Naive B cell (primary cell): ENCODE measurements around the gene GRIN1. TPM values are rescaled to one million over a fixed set of nuclear protein-coding genes. Genes with fewer than 3 reads are reported as not detected.

Experiments used
- ATAC-seq, 2 donors: fragments of 150-1000 bp; cut with Tn5 transposase; 2 replicates each; pipeline ENCODE4 v1.10.0; 2021; ENCODE audit warnings: low read depth in 2 of 2, mild to moderate bottlenecking in 2 of 2, moderate library complexity in 2 of 2
- DNase-seq: peaks from one replicate; pipeline ENCODE4 v3.0.0; 2022
- H3K27ac Mint-ChIP-seq, 6 donors: one replicate each; pipeline ENCODE4 v1.8.0; 2020 to 2022; ENCODE audit warnings: mild to moderate bottlenecking in 6 of 6, mixed read lengths in 6 of 6, moderate library complexity in 5 of 6, inconsistent platforms in 2 of 6
- H3K27me3 Mint-ChIP-seq, 3 donors: one replicate each; pipeline ENCODE4 v1.8.0; 2021 to 2022; ENCODE audit warnings: mixed read lengths in 3 of 3, mild to moderate bottlenecking in 1 of 3
- H3K36me3 Mint-ChIP-seq, 2 donors: one replicate each; pipeline ENCODE4 v1.8.0; 2020 to 2022; ENCODE audit warnings: mixed read lengths in 2 of 2, inconsistent platforms in 1 of 2, mild to moderate bottlenecking in 1 of 2
- H3K4me1 Mint-ChIP-seq, 3 donors: one replicate each; pipeline ENCODE4 v1.8.0; 2020 to 2022; ENCODE audit warnings: mixed read lengths in 3 of 3, inconsistent platforms in 1 of 3, mild to moderate bottlenecking in 1 of 3, moderate library complexity in 1 of 3
- H3K4me3 Mint-ChIP-seq, 8 donors: one replicate each; pipeline ENCODE4 v1.8.0; 2020 to 2022; ENCODE audit warnings: mild to moderate bottlenecking in 8 of 8, mixed read lengths in 8 of 8, moderate library complexity in 8 of 8, inconsistent platforms in 2 of 8
- H3K9me3 Mint-ChIP-seq, 7 donors: one replicate each; pipeline ENCODE4 v1.8.0; 2020 to 2022; ENCODE audit warnings: mixed read lengths in 7 of 7, mild to moderate bottlenecking in 5 of 7, inconsistent platforms in 2 of 7, moderate library complexity in 1 of 7
- polyA plus RNA-seq, 6 donors: library from polyadenylated mRNA; unstranded; fragments of 300-500 nt; fragmentation: Illumina TruSeq; gene quantifications; one replicate each; pipeline ENCODE4 v1.2.3, GENCODE V29; 2021; ENCODE audit warnings: low read depth in 6 of 6

GRIN1 gene
- polyA plus RNA-seq, 6 donors from 2014 or later = not detected

GRCh38 chr9:137149942-137150616, 11.1 kb downstream of the GRIN1 start:
- ATAC-seq (no peak), DNase-seq (no peak)
- H3K9me3 Mint-ChIP-seq = peaks cover 0 to 8% (median 0%) of the 10 kb centered on the region in 7 donors
- peaks cover 5 to 17% (median 12%) of the 10 kb centered on the region in 3 donors for H3K4me1 Mint-ChIP-seq
- peaks cover 8 to 30% (median 16%) of the 10 kb centered on the region in 3 donors for H3K27me3 Mint-ChIP-seq
- H3K36me3 Mint-ChIP-seq = no peaks in the 10 kb centered on the region
- peak overlapping the region in 4 of 6 donors; percentile 50 to 99 (median 93) for H3K27ac Mint-ChIP-seq
- peak overlapping the region in 1 of 8 donors; percentile 82 for H3K4me3 Mint-ChIP-seq

DNA sequence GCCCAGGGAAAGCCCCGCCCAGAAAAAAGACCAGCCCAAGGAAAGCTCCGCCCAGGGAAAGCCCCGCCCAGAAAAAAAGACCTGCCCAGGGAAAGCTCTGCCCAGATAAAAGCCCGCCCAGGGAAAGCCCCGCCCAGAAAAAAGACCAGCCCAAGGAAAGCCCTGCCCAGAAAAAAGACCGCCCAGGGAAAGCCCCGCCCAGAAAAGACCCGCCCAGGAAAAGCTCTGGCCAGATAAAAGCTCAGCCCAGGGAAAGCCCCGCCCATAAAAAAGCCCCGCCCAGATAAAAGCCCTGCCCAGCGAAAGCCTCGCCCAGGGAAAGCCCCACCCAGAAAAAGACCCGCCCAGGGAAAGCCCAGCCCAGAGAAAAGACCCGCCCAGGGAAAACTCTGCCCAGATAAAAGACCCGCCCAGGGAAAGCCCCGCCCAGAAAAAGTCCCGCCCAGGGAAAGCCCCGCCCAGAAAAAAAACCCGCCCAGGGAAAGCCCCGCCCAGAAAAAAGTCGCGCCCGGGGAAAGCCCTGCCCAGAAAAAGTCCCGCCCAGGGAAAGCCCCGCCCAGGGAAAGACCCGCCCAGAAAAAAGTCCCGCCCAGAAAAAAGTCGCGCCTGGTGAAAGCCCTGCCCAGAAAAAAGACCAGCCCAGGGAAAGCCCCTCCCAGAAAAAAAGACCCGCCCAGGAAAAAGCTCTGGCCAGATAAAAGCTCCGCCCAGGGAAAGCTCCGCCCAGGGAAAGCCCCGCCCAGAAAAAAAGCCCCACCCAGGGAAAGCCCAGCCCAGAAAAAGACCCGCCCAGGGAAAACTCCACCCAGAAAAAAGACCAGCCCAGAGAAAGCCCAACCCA, 11.9 kb downstream of the GRIN1 start:
- Mint-ChIP-seq H3K27me3 (peaks cover 11 to 37% (median 16%) of the 10 kb centered on the region in 3 donors), H3K4me3 (peak overlapping the region in 6 of 8 donors; percentile 16 to 82 (median 56)), H3K27ac (peak overlapping the region in 5 of 6 donors; percentile 93 to 100 (median 99)), H3K4me1 (peaks cover 5 to 17% (median 12%) of the 10 kb centered on the region in 3 donors), H3K9me3 (peaks cover 0 to 8% (median 0%) of the 10 kb centered on the region in 7 donors), H3K36me3 (no peaks in the 10 kb centered on the region)
- ATAC-seq = peak; percentile 39 to 44
- no peak for DNase-seq

DNA sequence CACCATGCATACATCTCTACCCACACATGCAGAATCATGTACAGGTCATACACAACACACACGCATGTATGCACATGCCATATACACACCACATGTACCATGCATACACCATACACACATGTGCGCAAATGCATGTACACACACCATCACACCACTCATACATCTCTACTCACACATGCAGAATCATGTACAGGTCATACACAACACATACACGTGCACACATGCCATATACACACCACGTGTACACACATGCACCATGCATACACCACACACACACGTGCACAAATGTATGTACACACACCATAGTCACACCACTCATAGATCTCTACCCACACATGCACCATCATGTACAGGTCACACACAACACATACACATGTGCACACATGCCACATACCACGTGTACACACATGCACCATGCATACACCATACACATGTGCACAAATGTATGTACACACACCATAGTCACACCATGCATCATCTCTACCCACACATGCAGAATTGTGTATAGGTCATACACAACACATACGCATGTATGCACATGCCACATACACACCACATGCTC, 14.0 kb downstream of the GRIN1 start:
- Mint-ChIP-seq H3K27ac (no peak overlapping the region), H3K27me3 (peaks cover 10 to 44% (median 15%) of the 10 kb centered on the region in 3 donors), H3K36me3 (no peaks in the 10 kb centered on the region), H3K4me3 (no peak overlapping the region), H3K4me1 (peaks cover 5 to 23% (median 20%) of the 10 kb centered on the region in 3 donors), H3K9me3 (peaks cover 0 to 8% (median 0%) of the 10 kb centered on the region in 7 donors)
- no peak for DNase-seq
- ATAC-seq = no peak

DNA sequence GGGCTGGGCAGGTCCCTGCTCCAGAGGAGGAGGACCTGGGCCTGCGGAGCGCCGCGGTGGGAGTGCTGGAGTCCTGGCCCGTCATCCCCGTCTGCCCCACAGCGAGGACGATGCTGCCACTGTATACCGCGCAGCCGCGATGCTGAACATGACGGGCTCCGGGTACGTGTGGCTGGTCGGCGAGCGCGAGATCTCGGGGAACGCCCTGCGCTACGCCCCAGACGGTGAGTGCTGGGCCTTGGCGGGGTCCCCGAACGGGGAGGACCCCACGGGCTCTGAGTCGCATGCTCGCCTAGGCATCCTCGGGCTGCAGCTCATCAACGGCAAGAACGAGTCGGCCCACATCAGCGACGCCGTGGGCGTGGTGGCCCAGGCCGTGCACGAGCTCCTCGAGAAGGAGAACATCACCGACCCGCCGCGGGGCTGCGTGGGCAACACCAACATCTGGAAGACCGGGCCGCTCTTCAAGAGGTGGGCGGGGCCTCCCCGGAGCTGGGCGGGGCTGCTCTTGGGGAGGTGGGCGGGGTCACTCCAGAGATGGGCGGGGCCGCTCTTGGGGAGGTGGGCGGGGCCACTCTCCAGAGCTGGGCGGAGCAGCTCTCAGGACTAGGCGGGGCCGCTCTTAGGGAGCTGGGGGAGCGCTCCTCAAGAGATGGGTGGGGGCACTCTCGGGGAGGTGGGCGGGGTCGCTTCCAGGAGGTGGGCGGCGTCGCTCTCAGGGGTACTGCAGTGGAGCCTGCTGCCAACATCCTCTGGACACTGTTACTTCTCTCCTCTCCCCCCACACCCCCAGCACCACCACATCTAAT, 17.8 kb downstream of the GRIN1 start:
- H3K27me3 Mint-ChIP-seq = peaks cover 30 to 65% (median 33%) of the 10 kb centered on the region in 3 donors
- ATAC-seq = peak; percentile 67
- peaks cover 15 to 30% (median 18%) of the 10 kb centered on the region in 3 donors for H3K4me1 Mint-ChIP-seq
- peak overlapping the region in 2 of 6 donors; percentile 38 to 41 for H3K27ac Mint-ChIP-seq
- no peaks in the 10 kb centered on the region for H3K36me3 Mint-ChIP-seq
- DNase-seq = peak; percentile 36
- H3K9me3 Mint-ChIP-seq = no peaks in the 10 kb centered on the region
- H3K4me3 Mint-ChIP-seq = peak overlapping the region in 6 of 8 donors; percentile 35 to 86 (median 60)

DNA sequence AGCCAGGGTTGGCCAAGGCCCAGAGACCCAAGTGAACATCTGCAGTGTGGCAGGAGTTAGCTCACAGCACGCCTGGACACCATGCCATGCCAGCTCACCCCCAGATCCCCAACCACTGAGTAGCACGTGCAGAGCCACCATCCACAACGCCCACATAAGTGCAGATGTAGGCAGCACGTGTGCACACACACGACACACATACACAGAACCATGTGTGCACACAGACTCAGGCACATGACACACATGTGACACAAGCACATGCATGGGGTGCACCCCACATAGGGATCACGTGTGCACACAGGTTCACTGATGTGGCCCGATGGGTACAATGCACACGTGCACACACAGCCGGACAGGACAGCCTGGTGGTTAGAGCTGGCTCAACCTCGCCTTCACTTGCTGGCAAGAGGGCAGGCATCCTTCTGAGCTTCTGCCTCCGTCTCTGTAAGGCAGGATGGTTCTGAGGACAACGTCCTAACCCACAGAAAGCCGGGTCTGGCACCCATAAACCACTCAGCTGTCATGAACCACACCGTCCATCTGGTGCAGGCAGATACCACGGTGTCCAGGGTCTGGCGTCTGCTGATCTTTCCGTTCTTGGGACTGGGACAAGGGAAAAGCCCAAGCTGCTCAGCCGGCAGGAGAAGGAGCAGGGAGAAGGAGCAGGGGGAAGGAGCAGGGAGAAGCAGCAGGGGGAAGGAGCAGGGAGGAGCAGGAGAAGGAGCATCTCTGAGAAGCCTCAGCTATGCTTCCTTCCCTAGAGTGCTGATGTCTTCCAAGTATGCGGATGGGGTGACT, 18.9 kb downstream of the GRIN1 start:
- peak overlapping the region in 2 of 6 donors; percentile 41 to 77 for H3K27ac Mint-ChIP-seq
- peaks cover 30 to 69% (median 37%) of the 10 kb centered on the region in 3 donors for H3K27me3 Mint-ChIP-seq
- ATAC-seq = no peak
- H3K9me3 Mint-ChIP-seq = no peaks in the 10 kb centered on the region
- DNase-seq = no peak
- H3K4me1 Mint-ChIP-seq = peaks cover 17 to 30% (median 17%) of the 10 kb centered on the region in 3 donors
- peak overlapping the region in 5 of 8 donors; percentile 6 to 47 (median 32) for H3K4me3 Mint-ChIP-seq
- H3K36me3 Mint-ChIP-seq = no peaks in the 10 kb centered on the region

DNA sequence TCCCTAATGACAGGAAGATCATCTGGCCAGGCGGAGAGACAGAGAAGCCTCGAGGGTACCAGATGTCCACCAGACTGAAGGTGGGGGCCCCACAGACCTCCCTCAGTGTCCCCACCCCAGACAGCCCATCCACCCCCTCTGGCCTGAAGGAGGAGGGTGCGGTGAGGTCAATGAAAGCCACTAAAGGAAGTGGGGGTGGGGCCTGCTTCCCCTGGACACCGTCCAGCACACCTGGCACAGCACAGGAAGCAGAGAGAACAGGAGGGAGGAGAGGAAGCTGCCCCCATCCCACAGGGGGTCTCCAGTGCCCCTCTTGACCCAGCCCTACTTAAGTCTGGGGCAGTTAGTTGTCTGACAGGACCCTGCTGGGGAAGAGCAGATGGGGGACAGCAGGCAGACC, 19.7 kb downstream of the GRIN1 start:
- Mint-ChIP-seq H3K4me3 (peak overlapping the region in 1 of 8 donors; percentile 12), H3K27ac (peak overlapping the region in 1 of 6 donors; percentile 31)
- ATAC-seq = no peak

DNA sequence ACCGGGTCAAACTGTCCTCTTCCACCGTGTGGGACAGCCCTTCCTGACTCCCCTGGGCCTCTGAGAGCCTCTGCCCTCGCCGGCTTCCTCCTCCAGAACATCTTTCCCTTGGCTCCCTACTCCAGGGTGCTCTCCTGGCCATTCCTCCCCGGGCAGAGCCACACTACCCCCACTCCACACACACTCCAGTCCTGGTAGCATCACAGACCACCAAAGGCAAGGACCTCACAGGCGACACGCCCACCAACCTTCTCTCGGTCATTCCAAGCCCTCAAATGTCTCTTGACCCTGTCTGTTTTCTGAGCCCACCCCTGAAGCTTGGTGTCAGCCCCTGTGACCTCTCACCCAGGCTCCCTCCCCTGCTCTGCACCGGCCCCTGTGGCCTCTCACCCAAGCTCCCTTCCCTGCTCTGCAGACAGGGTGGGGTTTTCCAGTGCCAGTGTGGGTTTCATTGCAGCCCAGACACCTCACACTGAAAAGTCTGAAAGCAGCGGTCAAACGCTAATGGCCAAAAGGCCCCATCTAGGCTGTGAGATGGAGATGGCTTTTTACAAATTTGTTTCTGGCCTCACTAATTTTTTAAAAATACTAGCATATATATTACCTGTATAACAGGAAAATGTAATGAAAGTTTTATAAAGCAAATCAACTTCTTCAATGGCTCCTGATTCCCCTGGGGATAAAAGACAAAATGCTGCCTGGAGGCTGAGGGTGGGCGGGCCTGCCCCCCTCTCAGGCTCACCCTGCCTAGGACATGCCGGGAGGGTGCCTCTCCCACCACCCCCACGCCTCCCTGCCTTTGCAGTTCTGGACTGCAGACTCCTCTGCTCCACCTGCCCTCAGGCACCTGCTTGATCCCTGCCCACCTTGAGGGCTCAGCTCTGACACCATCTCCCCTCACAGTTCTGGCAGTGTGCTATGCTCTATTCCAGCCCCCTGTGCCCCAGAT, 20.4 kb downstream of the GRIN1 start:
- Mint-ChIP-seq H3K27me3 (peaks cover 30 to 80% (median 49%) of the 10 kb centered on the region in 3 donors), H3K36me3 (no peaks in the 10 kb centered on the region), H3K4me1 (peaks cover 17 to 30% (median 19%) of the 10 kb centered on the region in 3 donors), H3K27ac (peak overlapping the region in 4 of 6 donors; percentile 31 to 89 (median 36)), H3K9me3 (no peaks in the 10 kb centered on the region), H3K4me3 (peak overlapping the region in 2 of 8 donors; percentile 3 to 17)
- DNase-seq (no peak), ATAC-seq (no peak)

More for the DNA sequence above, 19.7 kb downstream of the GRIN1 start:
- DNase-seq = no peak
- Mint-ChIP-seq H3K27me3 (peaks cover 30 to 75% (median 45%) of the 10 kb centered on the region in 3 donors), H3K36me3 (no peaks in the 10 kb centered on the region), H3K9me3 (no peaks in the 10 kb centered on the region), H3K4me1 (peaks cover 17 to 30% (median 19%) of the 10 kb centered on the region in 3 donors)

DNA sequence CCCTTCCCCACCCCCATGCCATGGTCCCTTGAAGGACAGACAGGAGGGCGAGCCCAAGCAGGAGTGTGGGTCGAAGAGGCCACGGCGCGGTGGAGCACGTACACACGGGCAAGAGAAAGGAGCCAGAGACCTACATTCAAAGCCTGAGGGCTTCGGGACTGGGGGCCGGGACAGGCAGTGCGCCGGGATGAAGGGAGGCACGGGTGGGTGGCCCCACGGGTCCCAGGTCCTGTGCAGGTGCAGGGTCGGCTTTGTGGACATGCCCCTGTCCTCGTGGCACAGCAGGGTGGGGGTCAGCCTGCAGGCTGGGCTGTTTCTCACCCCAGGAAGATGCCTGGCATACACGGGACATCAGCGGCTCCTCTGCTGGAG, 21.1 kb downstream of the GRIN1 start:
- Mint-ChIP-seq H3K9me3 (no peaks in the 10 kb centered on the region), H3K4me3 (no peak overlapping the region), H3K4me1 (peaks cover 17 to 30% (median 19%) of the 10 kb centered on the region in 3 donors), H3K27me3 (peaks cover 26 to 81% (median 56%) of the 10 kb centered on the region in 3 donors), H3K27ac (peak overlapping the region in 1 of 6 donors; percentile 89), H3K36me3 (no peaks in the 10 kb centered on the region)
- DNase-seq (no peak), ATAC-seq (no peak)

DNA sequence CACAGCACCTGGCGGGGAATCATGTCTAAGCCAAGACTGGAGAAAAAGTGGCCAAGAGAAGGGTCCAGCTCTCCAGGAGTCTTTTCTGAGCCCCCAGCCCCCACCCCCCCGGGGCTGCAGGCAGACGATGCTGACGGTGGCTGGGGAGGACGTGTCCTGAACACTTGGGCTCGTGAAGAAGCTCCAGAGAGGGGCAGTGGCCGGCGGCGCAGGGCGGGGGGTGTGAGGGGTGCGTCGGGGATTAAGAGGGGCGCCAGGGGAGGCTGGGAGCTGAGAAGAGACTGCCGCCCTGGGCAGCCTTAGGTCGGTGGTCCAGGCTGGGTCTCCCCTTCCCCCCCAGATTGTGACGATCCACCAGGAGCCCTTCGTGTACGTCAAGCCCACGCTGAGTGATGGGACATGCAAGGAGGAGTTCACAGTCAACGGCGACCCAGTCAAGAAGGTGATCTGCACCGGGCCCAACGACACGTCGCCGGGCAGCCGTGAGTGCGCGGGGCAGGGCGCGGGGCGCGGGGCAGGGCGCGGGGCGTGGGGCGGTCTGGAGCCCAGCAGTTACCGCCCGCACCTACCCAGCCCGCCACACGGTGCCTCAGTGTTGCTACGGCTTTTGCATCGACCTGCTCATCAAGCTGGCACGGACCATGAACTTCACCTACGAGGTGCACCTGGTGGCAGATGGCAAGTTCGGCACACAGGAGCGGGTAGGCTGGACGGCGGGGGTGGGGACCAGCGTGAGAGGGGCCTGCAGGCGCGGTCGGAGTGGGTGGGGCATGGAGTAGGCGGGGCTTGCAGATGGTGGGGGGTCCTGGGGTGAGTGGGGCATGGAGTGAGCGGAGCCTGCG, 22.0 kb downstream of the GRIN1 start:
- no peak overlapping the region for H3K27ac Mint-ChIP-seq
- DNase-seq (no peak), ATAC-seq (peak in 1 of 2 donors; percentile 12)
- no peak overlapping the region for H3K4me3 Mint-ChIP-seq
- H3K4me1 Mint-ChIP-seq = peaks cover 17 to 30% (median 19%) of the 10 kb centered on the region in 3 donors
- H3K9me3 Mint-ChIP-seq = no peaks in the 10 kb centered on the region
- no peaks in the 10 kb centered on the region for H3K36me3 Mint-ChIP-seq
- peaks cover 23 to 81% (median 65%) of the 10 kb centered on the region in 3 donors for H3K27me3 Mint-ChIP-seq

DNA sequence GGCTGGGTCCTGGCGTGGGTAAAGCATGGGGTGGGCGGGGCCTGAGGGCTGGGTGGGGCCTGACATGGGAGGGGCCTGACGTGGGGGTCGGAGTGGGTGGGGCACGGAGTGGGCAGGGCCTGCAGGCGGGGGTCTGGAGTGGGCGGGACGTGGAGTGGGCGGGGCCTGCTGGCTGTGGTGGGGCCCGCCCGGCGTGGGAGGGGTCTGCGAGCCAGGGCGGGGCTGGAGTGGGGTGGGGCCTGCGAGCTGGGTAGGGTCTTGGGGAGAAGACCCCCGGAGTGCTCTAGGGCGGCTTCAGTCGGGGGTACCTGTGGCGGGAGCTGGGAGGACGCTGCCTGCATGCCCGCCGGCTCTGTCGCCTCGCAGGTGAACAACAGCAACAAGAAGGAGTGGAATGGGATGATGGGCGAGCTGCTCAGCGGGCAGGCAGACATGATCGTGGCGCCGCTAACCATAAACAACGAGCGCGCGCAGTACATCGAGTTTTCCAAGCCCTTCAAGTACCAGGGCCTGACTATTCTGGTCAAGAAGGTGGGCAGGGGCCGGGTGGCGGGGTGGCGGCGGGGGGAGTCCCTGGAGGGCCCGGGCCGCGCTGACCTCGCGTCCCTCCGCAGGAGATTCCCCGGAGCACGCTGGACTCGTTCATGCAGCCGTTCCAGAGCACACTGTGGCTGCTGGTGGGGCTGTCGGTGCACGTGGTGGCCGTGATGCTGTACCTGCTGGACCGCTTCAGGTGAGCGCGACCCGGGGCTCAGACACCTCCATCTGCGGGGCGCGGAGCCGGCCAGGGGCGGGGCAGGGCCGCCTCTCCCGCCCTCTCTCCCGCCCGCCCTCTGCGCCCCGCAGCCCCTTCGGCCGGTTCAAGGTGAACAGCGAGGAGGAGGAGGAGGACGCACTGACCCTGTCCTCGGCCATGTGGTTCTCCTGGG, 22.9 kb downstream of the GRIN1 start:
- Mint-ChIP-seq H3K36me3 (no peaks in the 10 kb centered on the region), H3K9me3 (peaks cover 0 to 1% (median 0%) of the 10 kb centered on the region in 7 donors), H3K27ac (no peak overlapping the region), H3K27me3 (peaks cover 23 to 81% (median 74%) of the 10 kb centered on the region in 3 donors), H3K4me1 (peaks cover 19 to 21% (median 19%) of the 10 kb centered on the region in 3 donors), H3K4me3 (peak overlapping the region in 2 of 8 donors; percentile 20 to 47)
- ATAC-seq = no peak
- no peak for DNase-seq
